Testis (tissue), 2 donors: ENCODE results near the gene PPP1R10.

Experiments
- CTCF ChIP-seq, 3 experiments: fragments of 450-650 bp in 2 of 3; fragments of 200-600 bp in 1 of 3; sonication (generic) in 1 of 3; IDR thresholded peaks; one replicate each; pipeline ENCODE4 v1.5.1; 2016 to 2019; ENCODE audit warnings: antibody characterized with exemption in 3 of 3, mild to moderate bottlenecking in 2 of 3, moderate library complexity in 1 of 3
- POLR2A ChIP-seq: fragments of 450-650 bp; IDR thresholded peaks from one replicate; pipeline ENCODE4 v1.6.1; 2017; ENCODE audit warnings: antibody characterized with exemption, mild to moderate bottlenecking, moderate library complexity

GRCh38 chr6:30612687-30613248 is 4.3 kb downstream of the PPP1R10 start:
- TF ChIP-seq CTCF (IDR thresholded peaks at IDR 0.05) (no peak), POLR2A (no peak)
